Stimulated activated CD4-positive, alpha-beta T cell treated with anti-CD3 and anti-CD28 coated beads, TNF-alpha, amount 100 ng/mL, for 48 hours (primary cell): ENCODE results near the gene RRH.
"Not testable (repeated sequence)": the region's sequence is repeated elsewhere in the genome, so short reads cannot be mapped to it uniquely, and the experiment has no call there.

Experiments used
- DNase-seq, 3 donors: peaks; one replicate each; pipeline ENCODE4 v3.0.0-alpha.2; 2020; ENCODE audit warnings: low read depth in 3 of 3

The RRH gene

GRCh38 chr4:109846395-109847098, 18.8 kb downstream of the RRH start:
- DNase-seq = no peak

- DNase-seq = no peak
Observed at GRCh38 chr4:109847896-109848442, 20.2 kb downstream of the RRH start, which contains the start of gene LRIT3. Gene LRIT3, plus strand, starts transcription at chr4:109848107. Its CDS starts 95 bp downstream, at chr4:109848202.

GRCh38 chr4:109848501-109848900, 20.7 kb downstream of the RRH start:
- no peak for DNase-seq

GRCh38 chr4:109850601-109851000, 22.8 kb downstream of the RRH start:
- no peak for DNase-seq

- DNase-seq = not testable (repeated sequence)
Observed at GRCh38 chr4:109859426-109860300, 31.9 kb downstream of the RRH start.

GRCh38 chr4:109861271-109861670, 33.5 kb downstream of the RRH start:
- no peak for DNase-seq

- no peak for DNase-seq
Observed at GRCh38 chr4:109861916-109862511, 34.2 kb downstream of the RRH start.

- DNase-seq = no peak
Observed at GRCh38 chr4:109864134-109864533, 36.4 kb downstream of the RRH start.

- no peak for DNase-seq
Observed at GRCh38 chr4:109870061-109870460, 42.3 kb downstream of the RRH start.

- DNase-seq = no peak
Observed at GRCh38 chr4:109872065-109872464, 44.3 kb downstream of the RRH start.

GRCh38 chr4:109872950-109873656, 45.3 kb downstream of the RRH start:
- DNase-seq = no peak

GRCh38 chr4:109873791-109874514, 46.2 kb downstream of the RRH start:
- DNase-seq = no peak

GRCh38 chr4:109875106-109875505, 47.3 kb downstream of the RRH start:
- no peak for DNase-seq

- not testable (repeated sequence) for DNase-seq
Observed at GRCh38 chr4:109875553-109875952, 47.8 kb downstream of the RRH start.

- no peak for DNase-seq
Observed at GRCh38 chr4:109876634-109877265, 49.0 kb downstream of the RRH start.

GRCh38 chr4:109877400-109877799, 49.6 kb downstream of the RRH start:
- DNase-seq = no peak

GRCh38 chr4:109878355-109878754, 50.6 kb downstream of the RRH start:
- no peak for DNase-seq

GRCh38 chr4:109879081-109879480, 51.3 kb downstream of the RRH start:
- DNase-seq = no peak

GRCh38 chr4:109879636-109880314, 52.0 kb downstream of the RRH start:
- DNase-seq = no peak

- no peak for DNase-seq
Observed at GRCh38 chr4:109886303-109886702, 58.5 kb downstream of the RRH start.
